Central memory CD8-positive, alpha-beta T cell (primary cell): ENCODE measurements around the gene THBS3.

Source experiments
- ATAC-seq: fragments of 150-1000 bp; cut with Tn5 transposase; replicated peaks from 2 replicates; pipeline ENCODE4 v1.10.0; 2022; ENCODE audit warnings: mild to moderate bottlenecking, moderate FRiP score, moderate number of reproducible peaks; ENCODE audit not compliant: poor library complexity, severe bottlenecking; ENCODE audit errors: extremely low read depth
- DNase-seq, 2 donors: peaks; one replicate each; pipeline ENCODE4 v3.0.0; 2021; ENCODE audit warnings: low spot score in 2 of 2
- H3K27ac Mint-ChIP-seq: one replicate; pipeline ENCODE4 v1.8.0; 2022; ENCODE audit warnings: low read depth, mild to moderate bottlenecking, moderate library complexity, mixed read lengths
- H3K27me3 Mint-ChIP-seq: one replicate; pipeline ENCODE4 v1.8.0; 2022; ENCODE audit warnings: mixed read lengths
- H3K36me3 Mint-ChIP-seq: one replicate; pipeline ENCODE4 v1.8.0; 2022; ENCODE audit warnings: mild to moderate bottlenecking, moderate library complexity, mixed read lengths; ENCODE audit not compliant: insufficient read depth
- H3K4me1 Mint-ChIP-seq: one replicate; pipeline ENCODE4 v1.8.0; 2022; ENCODE audit warnings: mixed read lengths
- H3K4me3 Mint-ChIP-seq: one replicate; pipeline ENCODE4 v1.8.0; 2022; ENCODE audit warnings: mild to moderate bottlenecking, moderate library complexity, mixed read lengths
- H3K9me3 Mint-ChIP-seq: one replicate; pipeline ENCODE4 v1.8.0; 2022; ENCODE audit warnings: mixed read lengths

THBS3 gene

DNA sequence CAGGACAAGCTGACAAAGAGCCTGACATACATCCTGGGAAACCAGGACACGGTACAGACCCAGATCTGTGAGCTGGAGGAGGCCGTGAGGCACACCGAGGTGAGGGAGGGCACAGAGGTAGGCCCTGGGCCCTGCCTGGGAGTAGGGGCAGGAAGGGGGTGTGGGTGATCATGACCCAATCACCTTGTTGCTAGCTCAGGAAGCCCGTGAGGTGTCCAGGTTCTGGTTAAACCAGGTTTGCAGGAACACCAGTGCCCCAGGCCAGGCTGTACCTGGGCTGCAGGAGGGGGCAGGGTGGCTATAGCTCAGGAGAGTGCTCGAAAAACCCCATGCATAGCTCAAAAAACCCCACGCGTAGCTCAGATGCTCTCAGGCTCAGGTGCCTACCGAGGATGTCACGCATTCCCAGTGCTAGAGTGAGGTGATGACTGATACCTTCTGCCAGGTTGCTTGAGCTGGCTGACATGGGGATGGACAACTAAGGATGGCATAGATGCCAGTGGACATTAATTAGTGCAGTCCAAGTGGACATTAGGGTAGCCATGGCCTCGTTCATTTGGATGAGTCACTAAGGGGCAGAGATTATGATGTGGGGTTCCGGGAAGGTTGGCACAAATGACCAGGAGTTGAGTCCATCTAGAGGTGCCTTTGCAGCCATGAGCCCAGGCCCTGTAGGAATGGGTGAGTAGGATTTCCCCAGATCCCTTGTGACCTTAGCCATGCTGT is 30.3 kb downstream of the THBS3 start:
- no peaks in the 10 kb centered on the region for H3K9me3 Mint-ChIP-seq
- H3K27me3 Mint-ChIP-seq = no peaks in the 10 kb centered on the region
- H3K4me1 Mint-ChIP-seq = peaks cover 37% of the 10 kb centered on the region
- ATAC-seq (no peak), DNase-seq (no peak)
- H3K4me3 Mint-ChIP-seq = no peak overlapping the region
- H3K36me3 Mint-ChIP-seq = peaks cover 27% of the 10 kb centered on the region
- no peak overlapping the region for H3K27ac Mint-ChIP-seq

DNA sequence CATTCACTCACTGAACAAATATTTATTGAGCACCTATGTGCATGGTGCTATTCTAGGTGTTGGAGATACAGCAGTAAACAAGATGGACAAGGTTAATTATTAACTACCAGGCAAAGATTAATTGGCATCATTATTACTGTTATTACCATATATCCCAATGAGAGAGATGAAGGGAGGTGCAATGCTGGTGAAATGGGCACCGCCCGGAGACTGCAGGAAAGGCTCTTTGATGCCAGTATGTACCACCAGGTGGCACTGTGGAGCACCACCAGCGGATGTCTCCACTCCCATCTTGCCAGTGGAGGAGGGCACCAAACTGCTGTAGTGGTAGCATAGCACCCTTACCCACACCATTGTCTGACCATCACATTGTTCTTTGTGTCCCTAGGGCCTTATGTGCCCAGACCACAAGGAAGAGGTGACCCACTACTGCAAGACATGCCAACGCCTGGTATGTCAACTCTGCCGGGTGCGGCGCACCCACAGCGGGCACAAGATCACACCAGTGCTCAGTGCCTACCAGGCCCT is 31.1 kb downstream of the THBS3 start:
- Mint-ChIP-seq H3K27ac (no peak overlapping the region), H3K4me1 (peaks cover 43% of the 10 kb centered on the region), H3K9me3 (no peaks in the 10 kb centered on the region), H3K27me3 (no peaks in the 10 kb centered on the region), H3K36me3 (peaks cover 29% of the 10 kb centered on the region), H3K4me3 (peak overlapping the region; percentile 30)
- peak; percentile 31 for ATAC-seq
- peak; percentile 70 to 79 for DNase-seq

DNA sequence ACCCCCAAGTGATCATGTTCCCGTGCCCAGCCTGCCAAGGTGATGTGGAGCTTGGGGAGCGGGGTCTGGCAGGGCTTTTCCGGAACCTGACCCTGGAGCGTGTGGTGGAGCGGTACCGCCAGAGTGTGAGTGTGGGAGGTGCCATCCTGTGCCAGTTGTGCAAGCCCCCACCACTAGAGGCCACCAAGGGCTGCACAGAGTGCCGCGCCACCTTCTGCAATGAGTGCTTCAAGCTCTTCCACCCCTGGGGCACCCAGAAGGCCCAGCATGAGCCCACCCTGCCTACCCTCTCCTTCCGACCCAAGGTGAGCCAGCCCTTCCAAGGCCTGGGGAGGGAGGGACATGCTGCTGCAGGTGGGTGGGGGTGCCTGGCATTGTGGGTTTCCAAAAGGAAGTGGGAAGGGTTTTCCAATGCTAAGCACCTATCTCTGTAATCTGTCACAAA is 31.7 kb downstream of the THBS3 start:
- no peak overlapping the region for H3K27ac Mint-ChIP-seq
- ATAC-seq (no peak), DNase-seq (no peak)
- peaks cover 43% of the 10 kb centered on the region for H3K4me1 Mint-ChIP-seq
- H3K9me3 Mint-ChIP-seq = no peaks in the 10 kb centered on the region
- no peak overlapping the region for H3K4me3 Mint-ChIP-seq
- no peaks in the 10 kb centered on the region for H3K27me3 Mint-ChIP-seq
- H3K36me3 Mint-ChIP-seq = peaks cover 36% of the 10 kb centered on the region

DNA sequence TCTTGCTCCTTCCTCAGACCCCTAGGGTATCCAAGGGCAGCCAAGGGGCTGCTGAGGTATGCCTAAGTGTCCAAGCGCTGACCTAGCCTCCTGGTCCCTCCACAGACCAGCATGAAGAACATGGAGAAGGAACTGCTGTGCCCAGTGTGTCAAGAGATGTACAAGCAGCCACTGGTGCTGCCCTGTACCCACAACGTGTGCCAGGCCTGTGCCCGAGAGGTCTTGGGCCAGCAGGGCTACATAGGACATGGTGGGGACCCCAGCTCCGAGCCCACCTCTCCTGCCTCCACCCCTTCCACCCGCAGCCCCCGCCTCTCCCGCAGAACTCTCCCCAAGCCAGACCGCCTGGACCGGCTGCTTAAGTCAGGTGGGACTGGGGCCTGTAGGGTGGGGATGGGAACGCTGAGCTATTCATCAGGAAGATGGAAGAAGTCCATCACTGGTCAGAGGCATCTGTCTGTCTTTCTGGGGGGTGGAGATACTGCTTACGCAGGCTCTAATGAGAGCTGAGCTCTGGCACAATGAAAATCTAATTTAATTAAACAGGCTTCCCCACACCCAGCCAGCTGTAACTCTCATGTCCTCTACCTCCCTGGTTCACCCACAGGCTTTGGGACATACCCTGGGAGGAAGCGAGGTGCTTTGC is 32.3 kb downstream of the THBS3 start:
- no peak for ATAC-seq
- Mint-ChIP-seq H3K27ac (no peak overlapping the region), H3K4me3 (peak overlapping the region; percentile 97), H3K9me3 (no peaks in the 10 kb centered on the region), H3K4me1 (peaks cover 43% of the 10 kb centered on the region), H3K36me3 (peaks cover 37% of the 10 kb centered on the region), H3K27me3 (no peaks in the 10 kb centered on the region)
- DNase-seq = no peak

DNA sequence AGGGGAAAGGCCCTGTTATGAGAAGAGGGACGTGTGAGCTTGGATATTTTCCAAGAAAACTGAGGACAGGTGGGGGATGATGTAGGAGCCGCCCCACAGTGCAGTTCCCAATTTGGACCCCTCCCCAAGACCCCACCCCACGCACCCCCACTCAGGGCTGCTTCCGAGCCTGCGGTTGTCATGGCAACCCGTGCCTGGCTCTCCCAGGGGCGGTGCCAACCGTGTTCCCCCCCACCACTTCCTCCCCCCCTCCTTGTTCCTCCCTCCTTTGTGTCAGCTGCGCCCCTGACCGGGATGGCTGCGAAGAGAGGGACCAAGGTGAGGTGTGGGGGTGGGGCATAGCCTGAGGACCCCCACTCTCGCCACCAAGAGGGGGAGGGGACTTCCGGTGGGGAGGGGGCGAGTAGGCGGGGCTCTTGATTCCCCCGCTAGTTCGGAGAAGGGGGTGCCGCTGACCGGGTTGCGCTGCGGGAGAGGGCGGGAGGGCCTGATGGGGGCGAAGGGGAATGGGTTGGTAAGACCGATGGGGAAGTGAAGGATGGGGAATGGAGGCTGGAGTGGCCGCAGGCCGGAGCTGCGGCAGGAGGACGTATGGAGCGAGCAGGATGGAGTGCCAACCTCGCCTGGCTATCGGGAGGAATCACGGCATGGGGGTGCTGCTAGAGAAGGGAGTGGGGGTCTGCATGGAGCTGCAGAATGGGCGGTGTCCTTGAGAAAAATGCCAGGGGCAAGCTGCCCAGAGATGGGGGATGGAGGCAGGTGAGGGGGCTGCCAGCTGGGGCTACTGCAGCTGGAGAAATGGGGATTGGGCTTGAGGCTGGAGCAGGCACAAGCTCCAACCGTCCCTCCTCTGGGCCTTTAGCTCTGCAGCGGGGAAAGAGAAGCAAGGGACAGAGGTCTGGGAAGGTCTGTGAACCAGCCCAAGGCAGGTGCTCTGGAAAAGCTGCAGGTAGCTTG is 33.1 kb downstream of the THBS3 start:
- ATAC-seq (no peak), DNase-seq (no peak)
- no peaks in the 10 kb centered on the region for H3K9me3 Mint-ChIP-seq
- H3K36me3 Mint-ChIP-seq = peaks cover 36% of the 10 kb centered on the region
- no peaks in the 10 kb centered on the region for H3K27me3 Mint-ChIP-seq
- H3K4me3 Mint-ChIP-seq = peak overlapping the region; percentile 97
- peak overlapping the region; percentile 97 for H3K27ac Mint-ChIP-seq
- H3K4me1 Mint-ChIP-seq = peaks cover 43% of the 10 kb centered on the region

DNA sequence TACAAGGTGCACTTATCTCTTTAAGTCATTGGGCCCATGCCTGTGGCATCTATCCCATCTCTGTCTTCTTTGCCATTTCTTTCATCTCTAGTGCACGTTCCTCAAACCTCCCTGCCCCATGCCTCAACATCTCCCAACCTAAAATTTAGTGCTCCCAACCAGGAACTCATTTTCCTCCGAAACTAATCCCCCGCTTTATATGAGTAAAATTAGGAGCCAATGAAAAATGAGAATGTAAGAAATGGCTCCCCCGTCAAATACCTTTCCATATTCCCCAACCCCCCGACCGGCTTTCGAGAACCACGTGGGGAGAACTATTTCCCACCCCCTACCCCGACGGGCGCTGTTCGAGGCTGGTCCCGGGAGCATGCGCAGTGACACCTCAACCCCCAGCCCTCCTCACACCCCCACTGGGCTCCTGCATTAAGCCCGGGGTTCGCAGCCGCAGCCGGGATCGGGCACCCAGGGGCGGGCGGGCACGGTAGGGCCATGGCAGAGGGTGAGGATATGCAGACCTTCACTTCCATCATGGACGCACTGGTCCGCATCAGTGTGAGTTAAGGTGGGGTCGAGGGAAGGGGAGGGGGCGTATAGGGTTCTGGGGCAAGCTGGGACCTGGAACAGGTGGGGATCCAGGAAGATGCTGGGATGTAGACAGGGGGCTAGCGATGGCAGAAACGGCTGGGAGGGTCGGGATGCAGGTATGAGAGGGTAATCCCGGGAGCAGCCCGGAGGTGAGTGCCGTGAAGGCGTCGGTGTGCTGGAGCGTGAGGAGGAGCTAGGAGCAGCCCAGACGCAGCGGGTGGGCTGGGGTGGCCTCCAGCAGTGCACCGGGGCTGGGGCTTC is 34.0 kb downstream of the THBS3 start, which contains the start of gene TRIM46:
TSS of gene TRIM46 (plus strand) at position 372 of the 846 bp plus-strand sequence. CDS start at position 490, 118 bp downstream.
- H3K27ac Mint-ChIP-seq = peak within 1 kb of the TSS; percentile 97
- peaks cover 43% of the 10 kb centered on the region for H3K4me1 Mint-ChIP-seq
- no peak for DNase-seq
- peak within 1 kb of the TSS; percentile 97 for H3K4me3 Mint-ChIP-seq
- H3K36me3 Mint-ChIP-seq = peaks cover 35% of the 10 kb centered on the region
- H3K27me3 Mint-ChIP-seq = no peaks in the 10 kb centered on the region
- H3K9me3 Mint-ChIP-seq = no peaks in the 10 kb centered on the region
- peak; percentile 22 for ATAC-seq

DNA sequence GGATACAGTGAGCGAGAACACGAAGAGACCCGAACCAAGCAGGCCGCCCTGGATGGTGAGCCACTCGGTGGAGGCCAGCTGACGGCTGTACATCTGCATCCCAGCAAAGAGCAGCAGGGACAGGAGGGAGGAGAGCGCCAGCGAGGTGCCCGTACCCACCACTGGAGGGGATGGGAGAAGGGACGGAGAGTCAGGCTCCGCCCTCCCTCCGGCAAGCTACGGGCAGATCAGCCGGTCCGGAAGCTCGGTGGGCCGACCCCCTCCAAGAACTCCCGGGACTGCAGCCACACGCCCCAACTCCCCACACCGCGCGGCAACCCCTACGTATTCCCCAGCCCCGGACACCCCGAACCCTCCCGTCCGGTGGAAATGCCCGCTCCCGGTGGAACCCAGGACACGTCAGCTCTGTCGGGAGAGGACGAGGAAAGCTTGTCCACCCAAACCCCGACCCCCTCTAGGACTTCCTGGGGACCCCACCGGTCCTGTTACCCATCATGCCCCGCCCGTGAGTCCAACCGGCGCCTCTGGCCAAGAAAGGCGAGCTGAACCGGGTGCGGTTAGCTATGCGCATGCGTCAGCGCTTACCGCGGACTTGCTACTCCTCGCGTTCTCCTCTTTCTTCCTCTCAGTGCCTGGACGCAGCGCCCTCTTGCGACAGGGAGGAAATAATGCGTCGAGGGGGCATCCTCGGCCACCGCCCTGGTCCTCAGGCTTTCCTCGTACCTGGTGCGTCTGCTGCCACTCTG is 34.8 kb downstream of the THBS3 start, which contains the start of gene KRTCAP2:
TSS of gene KRTCAP2 (minus strand) at position 573 of the 746 bp plus-strand sequence. CDS start at position 493, 80 bp downstream.
- Mint-ChIP-seq H3K27me3 (no peaks in the 10 kb centered on the region), H3K27ac (peak within 1 kb of the TSS; percentile 97), H3K4me3 (peak within 1 kb of the TSS; percentile 97), H3K9me3 (no peaks in the 10 kb centered on the region), H3K4me1 (peaks cover 46% of the 10 kb centered on the region), H3K36me3 (peaks cover 35% of the 10 kb centered on the region)
- DNase-seq (peak; percentile 87 to 91), ATAC-seq (peak; percentile 85)

DNA sequence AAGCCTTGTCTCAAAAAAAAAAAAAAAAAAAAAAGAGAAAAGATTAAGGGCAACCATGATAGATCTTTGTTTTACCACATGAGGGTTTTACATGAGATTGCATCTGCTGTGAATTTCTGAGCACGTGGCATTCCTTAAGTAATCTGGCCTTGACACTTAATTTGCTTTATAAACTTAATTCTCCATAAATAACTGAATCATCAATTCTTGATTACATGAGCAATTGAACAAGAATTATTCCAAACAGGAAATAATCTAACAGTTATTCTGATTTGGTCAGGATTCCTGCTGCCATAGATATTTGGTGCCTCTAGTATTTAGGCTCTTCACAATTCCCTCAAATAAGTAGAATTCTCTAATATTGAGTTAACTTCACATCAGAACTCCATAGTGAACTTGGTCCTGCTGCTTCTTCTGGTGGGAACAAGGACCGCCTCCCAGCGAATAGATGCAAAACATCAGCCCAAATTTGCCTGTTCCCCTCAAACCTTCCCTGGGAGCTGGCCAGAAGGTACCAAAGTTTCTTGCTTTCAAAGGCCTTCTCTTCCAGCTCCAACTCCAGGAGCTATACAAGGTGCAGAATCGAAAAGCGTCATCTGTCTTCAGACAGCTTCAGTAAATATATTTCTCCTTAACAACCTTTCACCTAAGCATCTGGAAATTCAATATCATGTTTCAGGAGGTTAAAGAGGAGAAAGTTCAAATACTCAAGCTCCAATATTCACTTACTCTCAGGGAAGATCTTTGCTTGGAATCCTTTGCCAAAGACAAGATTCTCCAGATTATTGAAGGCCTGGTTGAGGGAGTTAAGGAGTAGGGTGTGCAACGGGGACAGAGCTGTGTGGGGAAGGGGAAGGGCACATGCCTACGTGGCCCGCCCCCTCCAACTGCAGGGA is 35.6 kb downstream of the THBS3 start:
- Mint-ChIP-seq H3K4me3 (peak overlapping the region; percentile 97), H3K9me3 (no peaks in the 10 kb centered on the region), H3K27ac (peak overlapping the region; percentile 97), H3K27me3 (no peaks in the 10 kb centered on the region), H3K36me3 (peaks cover 35% of the 10 kb centered on the region), H3K4me1 (peaks cover 50% of the 10 kb centered on the region)
- peak; percentile 25 for ATAC-seq
- no peak for DNase-seq

DNA sequence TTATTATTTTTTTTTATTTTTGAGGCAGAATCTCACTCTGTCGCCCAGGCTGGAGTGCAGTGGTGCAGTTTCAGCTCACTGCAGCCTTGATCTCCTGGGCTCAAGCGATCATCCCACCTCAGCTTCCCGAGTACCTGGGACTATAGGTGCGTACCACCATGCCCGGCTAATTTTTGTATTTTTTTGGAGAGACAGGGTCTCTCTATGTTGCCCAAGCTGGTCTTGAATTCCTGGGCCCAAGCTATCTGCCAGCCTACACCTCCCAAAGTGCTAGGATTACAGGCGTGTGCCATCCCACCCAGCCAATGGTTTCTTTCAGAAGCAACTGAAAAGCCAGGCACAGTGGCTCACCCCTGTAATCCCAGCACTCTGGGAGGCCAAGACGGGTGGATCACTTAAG is 36.9 kb downstream of the THBS3 start:
- peaks cover 41% of the 10 kb centered on the region for H3K4me1 Mint-ChIP-seq
- H3K27ac Mint-ChIP-seq = no peak overlapping the region
- no peaks in the 10 kb centered on the region for H3K27me3 Mint-ChIP-seq
- H3K4me3 Mint-ChIP-seq = peak overlapping the region; percentile 97
- no peaks in the 10 kb centered on the region for H3K9me3 Mint-ChIP-seq
- no peak for DNase-seq
- peaks cover 33% of the 10 kb centered on the region for H3K36me3 Mint-ChIP-seq
- ATAC-seq = no peak

DNA sequence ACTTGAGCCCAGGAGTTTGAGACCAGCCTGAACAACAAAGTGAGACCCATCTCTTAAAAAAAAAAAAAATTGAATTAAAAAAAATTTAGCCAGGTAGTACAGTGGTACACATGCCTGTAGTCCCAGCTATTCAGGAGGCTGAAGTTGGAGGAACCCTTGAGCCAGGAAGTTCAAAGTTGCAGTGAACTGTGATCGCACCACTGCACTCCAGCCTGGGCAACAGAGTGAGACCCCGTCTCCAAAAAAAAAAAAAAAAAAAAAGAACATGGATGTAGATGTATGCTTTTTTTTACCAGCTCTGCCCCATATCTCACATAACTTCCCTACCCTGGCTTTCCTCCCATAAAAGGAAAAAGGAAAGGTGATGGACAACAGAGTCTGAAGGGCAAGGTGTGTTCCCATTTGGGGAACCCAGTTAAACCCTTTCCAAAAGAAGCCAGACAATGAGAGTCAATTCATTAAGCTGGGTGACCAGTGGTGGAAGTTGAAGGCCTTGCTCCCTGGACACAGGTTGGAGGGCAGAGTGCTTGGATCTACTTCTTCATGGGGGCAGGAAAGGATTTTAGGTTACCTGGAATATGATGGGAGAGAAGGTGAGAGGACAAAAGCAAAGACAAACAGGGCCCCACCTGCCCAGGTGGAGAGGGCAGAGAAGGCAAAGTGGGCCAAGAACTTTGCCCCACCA is 37.5 kb downstream of the THBS3 start:
- H3K4me1 Mint-ChIP-seq = peaks cover 41% of the 10 kb centered on the region
- DNase-seq = no peak
- no peak overlapping the region for H3K27ac Mint-ChIP-seq
- no peaks in the 10 kb centered on the region for H3K9me3 Mint-ChIP-seq
- ATAC-seq = no peak
- peaks cover 35% of the 10 kb centered on the region for H3K36me3 Mint-ChIP-seq
- H3K4me3 Mint-ChIP-seq = no peak overlapping the region
- no peaks in the 10 kb centered on the region for H3K27me3 Mint-ChIP-seq
